Measurements from ENCODE around the gene ZCCHC24. TPM values are rescaled to one million over a fixed set of nuclear protein-coding genes. Genes with fewer than 3 reads are reported as not detected.

The ZCCHC24 gene
- total and polyA plus RNA-seq, 4 donors = 7.8 to 23.9 (median 14.8) TPM

DNA sequence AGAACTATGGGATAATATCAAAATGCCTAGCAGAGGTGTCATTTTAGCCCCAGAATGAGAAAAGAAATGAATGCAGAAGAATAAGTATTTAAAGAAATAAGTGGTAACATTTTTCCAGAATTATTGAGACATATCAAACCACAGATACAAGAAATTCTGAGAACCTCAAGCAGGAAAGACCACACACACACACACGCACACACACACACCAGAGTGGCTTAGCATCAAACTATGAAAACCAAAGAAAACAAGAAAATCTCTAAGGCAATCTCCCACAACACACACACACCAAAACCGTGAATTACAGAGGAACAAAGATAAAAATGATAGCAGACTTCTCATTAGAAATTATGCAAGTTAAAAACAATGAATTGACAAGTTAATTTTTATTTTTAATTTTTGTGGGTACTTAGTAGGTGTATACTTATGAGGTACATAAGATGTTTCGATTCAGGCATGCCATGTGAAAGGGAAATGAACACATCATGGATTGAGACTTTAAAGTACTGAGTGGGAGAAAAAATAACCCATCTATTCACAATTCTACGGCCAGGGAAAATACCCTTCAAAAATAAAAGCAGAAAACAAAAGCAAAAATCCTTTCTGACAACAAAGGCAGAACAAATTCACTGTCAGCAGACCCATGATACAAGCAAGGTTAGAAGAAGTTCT lies 83.6 kb downstream of the ZCCHC24 start:
- H3K36me3 ChIP-seq (ENCODE audit: control insufficient read depth in 4 of 4, insufficient read depth in 3 of 4, low read depth in 1 of 4, low read length in 3 of 4) = no peaks in the 10 kb centered on the region
- no peak overlapping the region for H3K27ac ChIP-seq (ENCODE audit: low read depth in 1 of 2, low read length in 2 of 2)
- no peaks in the 10 kb centered on the region for H3K9me3 ChIP-seq (ENCODE audit: control insufficient read depth in 4 of 4, low read length in 3 of 4)
- peaks cover 0 to 7% (median 1%) of the 10 kb centered on the region in 4 donors for H3K4me1 ChIP-seq (ENCODE audit: control insufficient read depth in 4 of 4, insufficient read depth in 4 of 4, low read length in 3 of 4)
- no peak for TF ChIP-seq HNF4A (conservative IDR thresholded peaks at IDR 0.05)
- DNase-seq (ENCODE audit: low spot score) = no peak
- no peak overlapping the region for H3K4me3 ChIP-seq (ENCODE audit: low read depth in 1 of 3, low read length in 3 of 3)
- H3K27me3 ChIP-seq (ENCODE audit: control insufficient read depth in 4 of 4, insufficient read depth in 4 of 4, low read length in 3 of 4) = no peaks in the 10 kb centered on the region
- H3K9ac ChIP-seq (ENCODE audit: low read depth in 1 of 2, low read length in 2 of 2) = no peak overlapping the region
- WGBS = 84% methylated on average over 4 of the region's 4 CpGs

DNA sequence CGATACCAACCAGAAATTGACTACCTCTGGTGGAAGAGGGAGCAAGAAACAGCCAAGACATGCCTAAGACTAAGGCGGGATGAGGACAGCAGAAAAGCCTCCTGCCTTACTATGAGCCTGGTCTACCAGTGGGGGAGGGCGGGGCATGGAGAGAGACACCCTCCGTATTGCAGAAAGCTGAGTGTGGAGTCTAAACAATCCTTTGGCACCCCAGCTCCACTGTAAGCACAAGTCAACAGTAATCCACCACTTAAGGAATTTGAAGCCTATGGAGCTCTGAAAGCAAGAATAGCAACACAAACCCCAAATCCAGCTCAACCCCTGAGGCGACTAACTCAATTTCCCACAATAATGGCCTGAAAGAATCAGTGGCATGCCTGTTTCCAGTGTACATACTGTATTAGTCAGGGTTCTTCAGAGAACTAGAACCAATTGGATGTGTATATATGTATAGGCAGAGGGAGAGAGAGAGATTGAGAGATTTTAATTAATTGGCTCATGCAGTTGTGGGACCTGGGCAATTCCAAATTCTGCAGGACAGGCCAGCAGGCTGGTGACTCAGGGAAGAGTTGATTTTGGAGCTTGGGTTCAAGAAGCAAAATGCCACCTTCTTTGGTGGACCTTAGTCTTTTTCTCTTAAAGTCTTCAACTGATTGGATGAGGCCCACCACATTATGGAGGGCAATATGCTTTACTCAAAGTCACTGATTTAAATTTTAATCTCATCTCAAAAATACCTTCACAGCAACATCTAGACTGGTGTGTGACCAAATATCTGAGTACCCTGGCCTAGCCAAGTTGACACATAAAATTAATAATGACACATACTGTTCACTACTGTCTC lies 84.7 kb downstream of the ZCCHC24 start:
- no peak overlapping the region for H3K4me3 ChIP-seq (ENCODE audit: low read depth in 1 of 3, low read length in 3 of 3)
- H3K27me3 ChIP-seq (ENCODE audit: control insufficient read depth in 4 of 4, insufficient read depth in 4 of 4, low read length in 3 of 4) = no peaks in the 10 kb centered on the region
- H3K9ac ChIP-seq (ENCODE audit: low read depth in 1 of 2, low read length in 2 of 2) = no peak overlapping the region
- 89% methylated on average over 5 of the region's 5 CpGs for WGBS
- no peaks in the 10 kb centered on the region for H3K9me3 ChIP-seq (ENCODE audit: control insufficient read depth in 4 of 4, low read length in 3 of 4)
- TF ChIP-seq, protein P1, sequence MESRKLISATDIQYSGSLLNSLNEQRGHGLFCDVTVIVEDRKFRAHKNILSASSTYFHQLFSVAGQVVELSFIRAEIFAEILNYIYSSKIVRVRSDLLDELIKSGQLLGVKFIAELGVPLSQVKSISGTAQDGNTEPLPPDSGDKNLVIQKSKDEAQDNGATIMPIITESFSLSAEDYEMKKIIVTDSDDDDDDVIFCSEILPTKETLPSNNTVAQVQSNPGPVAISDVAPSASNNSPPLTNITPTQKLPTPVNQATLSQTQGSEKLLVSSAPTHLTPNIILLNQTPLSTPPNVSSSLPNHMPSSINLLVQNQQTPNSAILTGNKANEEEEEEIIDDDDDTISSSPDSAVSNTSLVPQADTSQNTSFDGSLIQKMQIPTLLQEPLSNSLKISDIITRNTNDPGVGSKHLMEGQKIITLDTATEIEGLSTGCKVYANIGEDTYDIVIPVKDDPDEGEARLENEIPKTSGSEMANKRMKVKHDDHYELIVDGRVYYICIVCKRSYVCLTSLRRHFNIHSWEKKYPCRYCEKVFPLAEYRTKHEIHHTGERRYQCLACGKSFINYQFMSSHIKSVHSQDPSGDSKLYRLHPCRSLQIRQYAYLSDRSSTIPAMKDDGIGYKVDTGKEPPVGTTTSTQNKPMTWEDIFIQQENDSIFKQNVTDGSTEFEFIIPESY (IDR thresholded peaks at IDR 0.05) = no peak
- TF ChIP-seq, protein P2, sequence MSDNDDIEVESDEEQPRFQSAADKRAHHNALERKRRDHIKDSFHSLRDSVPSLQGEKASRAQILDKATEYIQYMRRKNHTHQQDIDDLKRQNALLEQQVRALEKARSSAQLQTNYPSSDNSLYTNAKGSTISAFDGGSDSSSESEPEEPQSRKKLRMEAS (IDR thresholded peaks at IDR 0.05) = no peak
- TF ChIP-seq, protein P3, sequence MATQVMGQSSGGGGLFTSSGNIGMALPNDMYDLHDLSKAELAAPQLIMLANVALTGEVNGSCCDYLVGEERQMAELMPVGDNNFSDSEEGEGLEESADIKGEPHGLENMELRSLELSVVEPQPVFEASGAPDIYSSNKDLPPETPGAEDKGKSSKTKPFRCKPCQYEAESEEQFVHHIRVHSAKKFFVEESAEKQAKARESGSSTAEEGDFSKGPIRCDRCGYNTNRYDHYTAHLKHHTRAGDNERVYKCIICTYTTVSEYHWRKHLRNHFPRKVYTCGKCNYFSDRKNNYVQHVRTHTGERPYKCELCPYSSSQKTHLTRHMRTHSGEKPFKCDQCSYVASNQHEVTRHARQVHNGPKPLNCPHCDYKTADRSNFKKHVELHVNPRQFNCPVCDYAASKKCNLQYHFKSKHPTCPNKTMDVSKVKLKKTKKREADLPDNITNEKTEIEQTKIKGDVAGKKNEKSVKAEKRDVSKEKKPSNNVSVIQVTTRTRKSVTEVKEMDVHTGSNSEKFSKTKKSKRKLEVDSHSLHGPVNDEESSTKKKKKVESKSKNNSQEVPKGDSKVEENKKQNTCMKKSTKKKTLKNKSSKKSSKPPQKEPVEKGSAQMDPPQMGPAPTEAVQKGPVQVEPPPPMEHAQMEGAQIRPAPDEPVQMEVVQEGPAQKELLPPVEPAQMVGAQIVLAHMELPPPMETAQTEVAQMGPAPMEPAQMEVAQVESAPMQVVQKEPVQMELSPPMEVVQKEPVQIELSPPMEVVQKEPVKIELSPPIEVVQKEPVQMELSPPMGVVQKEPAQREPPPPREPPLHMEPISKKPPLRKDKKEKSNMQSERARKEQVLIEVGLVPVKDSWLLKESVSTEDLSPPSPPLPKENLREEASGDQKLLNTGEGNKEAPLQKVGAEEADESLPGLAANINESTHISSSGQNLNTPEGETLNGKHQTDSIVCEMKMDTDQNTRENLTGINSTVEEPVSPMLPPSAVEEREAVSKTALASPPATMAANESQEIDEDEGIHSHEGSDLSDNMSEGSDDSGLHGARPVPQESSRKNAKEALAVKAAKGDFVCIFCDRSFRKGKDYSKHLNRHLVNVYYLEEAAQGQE (IDR thresholded peaks at IDR 0.05) = no peak
- no peak for TF ChIP-seq EGR1 (IDR thresholded peaks at IDR 0.05; ENCODE audit: low read depth in 2 of 2)
- no peak for TF ChIP-seq GABPA (IDR thresholded peaks at IDR 0.05 in 1 of 2, conservative IDR thresholded peaks at IDR 0.05 in 1 of 2)
- TF ChIP-seq FOXA2 (IDR thresholded peaks at IDR 0.05) = no peak
- no peak for TF ChIP-seq NR2F2 (IDR thresholded peaks at IDR 0.05)
- TF ChIP-seq RAD21 (IDR thresholded peaks at IDR 0.05) = no peak
- TF ChIP-seq JUND (IDR thresholded peaks at IDR 0.05) = no peak
- TF ChIP-seq HNF4G (IDR thresholded peaks at IDR 0.05) = no peak
- TF ChIP-seq YY1 (IDR thresholded peaks at IDR 0.05) = no peak
- H3K36me3 ChIP-seq (ENCODE audit: control insufficient read depth in 4 of 4, insufficient read depth in 3 of 4, low read depth in 1 of 4, low read length in 3 of 4) = peaks cover 0 to under 1% (median 0%) of the 10 kb centered on the region in 4 donors
- DNase-seq (ENCODE audit: low spot score) = no peak
- H3K4me1 ChIP-seq (ENCODE audit: control insufficient read depth in 4 of 4, insufficient read depth in 4 of 4, low read length in 3 of 4) = peaks cover 0 to 7% (median 1%) of the 10 kb centered on the region in 4 donors
- H3K27ac ChIP-seq (ENCODE audit: low read depth in 1 of 2, low read length in 2 of 2) = no peak overlapping the region

Data from liver (tissue), 9 donors.